Retinal pigment epithelial cell (primary cell): ENCODE measurements around the gene JAG2.

Experiments used
- DNase-seq: peaks from one replicate; pipeline ENCODE4 v3.0.0-alpha.2; 2010; ENCODE audit warnings: low read depth
- H3K4me3 ChIP-seq: 2 replicates; pipeline ENCODE4 v1.5.1; 2011; ENCODE audit warnings: mild to moderate bottlenecking, low read length, control low read depth, moderate library complexity
- TF ChIP-seq, protein P1 (sequence below): conservative IDR thresholded peaks from 2 replicates; pipeline ENCODE4 v1.5.1; 2011; ENCODE audit warnings: low read depth, low read length, control low read depth, inconsistent platforms

Gene JAG2

DNA sequence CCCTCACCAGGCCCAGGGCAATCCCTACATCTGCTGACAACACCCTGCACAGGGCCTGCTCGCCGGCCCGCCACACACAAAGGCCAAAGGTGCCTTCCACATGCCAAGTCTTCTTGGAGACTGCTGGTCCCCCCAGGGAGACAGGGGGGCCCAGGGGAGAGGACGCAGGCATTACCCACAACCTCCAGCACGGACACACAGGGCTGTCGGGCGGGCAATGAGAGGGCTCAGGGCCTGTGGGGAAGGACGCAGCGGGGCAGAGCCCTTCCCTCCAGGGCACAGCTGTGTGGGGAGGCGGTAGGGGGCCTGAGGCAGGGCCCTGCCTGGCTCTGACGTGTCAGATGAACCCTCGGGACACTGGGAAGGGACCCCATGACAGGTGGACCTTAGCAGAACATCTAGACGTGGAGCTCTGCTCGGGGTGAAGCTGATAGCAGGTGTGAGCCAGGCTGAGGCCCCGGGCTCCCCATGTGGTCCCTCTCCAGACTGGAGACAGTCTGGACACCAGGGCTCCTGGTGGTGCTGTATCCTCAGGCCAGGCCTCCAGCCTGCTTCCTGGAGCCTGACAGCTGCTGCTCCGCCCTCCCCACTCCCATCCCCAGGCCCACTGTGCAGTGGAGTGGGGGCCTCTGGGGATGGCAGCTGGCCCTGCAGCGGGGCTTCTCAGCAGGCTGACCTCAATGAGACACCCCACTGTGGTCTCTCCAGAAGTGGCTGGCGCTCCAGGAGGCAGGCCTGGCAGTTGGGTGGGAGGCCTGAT is 44.1 kb upstream of the JAG2 start:
- TF ChIP-seq, protein P1, sequence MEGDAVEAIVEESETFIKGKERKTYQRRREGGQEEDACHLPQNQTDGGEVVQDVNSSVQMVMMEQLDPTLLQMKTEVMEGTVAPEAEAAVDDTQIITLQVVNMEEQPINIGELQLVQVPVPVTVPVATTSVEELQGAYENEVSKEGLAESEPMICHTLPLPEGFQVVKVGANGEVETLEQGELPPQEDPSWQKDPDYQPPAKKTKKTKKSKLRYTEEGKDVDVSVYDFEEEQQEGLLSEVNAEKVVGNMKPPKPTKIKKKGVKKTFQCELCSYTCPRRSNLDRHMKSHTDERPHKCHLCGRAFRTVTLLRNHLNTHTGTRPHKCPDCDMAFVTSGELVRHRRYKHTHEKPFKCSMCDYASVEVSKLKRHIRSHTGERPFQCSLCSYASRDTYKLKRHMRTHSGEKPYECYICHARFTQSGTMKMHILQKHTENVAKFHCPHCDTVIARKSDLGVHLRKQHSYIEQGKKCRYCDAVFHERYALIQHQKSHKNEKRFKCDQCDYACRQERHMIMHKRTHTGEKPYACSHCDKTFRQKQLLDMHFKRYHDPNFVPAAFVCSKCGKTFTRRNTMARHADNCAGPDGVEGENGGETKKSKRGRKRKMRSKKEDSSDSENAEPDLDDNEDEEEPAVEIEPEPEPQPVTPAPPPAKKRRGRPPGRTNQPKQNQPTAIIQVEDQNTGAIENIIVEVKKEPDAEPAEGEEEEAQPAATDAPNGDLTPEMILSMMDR = no peak
- H3K4me3 ChIP-seq = no peak overlapping the region

DNA sequence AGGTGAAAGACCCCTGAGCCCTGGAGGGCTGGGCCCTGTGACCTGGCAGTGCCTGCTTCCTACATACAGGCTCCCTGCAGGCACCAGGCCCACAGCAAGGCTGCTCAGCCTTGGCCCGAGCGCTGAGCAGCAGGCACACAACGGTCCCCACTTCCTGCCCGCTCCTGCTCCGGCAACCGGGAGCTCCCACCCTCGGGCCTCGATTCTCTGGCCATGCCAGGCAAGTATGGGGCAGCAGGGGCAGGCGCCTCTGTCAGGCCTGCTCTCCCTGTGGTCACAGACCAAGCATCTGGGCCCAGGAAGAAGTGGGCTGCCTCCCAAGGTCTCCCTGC is 43.1 kb upstream of the JAG2 start:
- no peak overlapping the region for H3K4me3 ChIP-seq
- TF ChIP-seq, protein P1 = no peak
- DNase-seq = no peak

More for the DNA sequence above, 44.1 kb upstream of the JAG2 start:
- DNase-seq = no peak

DNA sequence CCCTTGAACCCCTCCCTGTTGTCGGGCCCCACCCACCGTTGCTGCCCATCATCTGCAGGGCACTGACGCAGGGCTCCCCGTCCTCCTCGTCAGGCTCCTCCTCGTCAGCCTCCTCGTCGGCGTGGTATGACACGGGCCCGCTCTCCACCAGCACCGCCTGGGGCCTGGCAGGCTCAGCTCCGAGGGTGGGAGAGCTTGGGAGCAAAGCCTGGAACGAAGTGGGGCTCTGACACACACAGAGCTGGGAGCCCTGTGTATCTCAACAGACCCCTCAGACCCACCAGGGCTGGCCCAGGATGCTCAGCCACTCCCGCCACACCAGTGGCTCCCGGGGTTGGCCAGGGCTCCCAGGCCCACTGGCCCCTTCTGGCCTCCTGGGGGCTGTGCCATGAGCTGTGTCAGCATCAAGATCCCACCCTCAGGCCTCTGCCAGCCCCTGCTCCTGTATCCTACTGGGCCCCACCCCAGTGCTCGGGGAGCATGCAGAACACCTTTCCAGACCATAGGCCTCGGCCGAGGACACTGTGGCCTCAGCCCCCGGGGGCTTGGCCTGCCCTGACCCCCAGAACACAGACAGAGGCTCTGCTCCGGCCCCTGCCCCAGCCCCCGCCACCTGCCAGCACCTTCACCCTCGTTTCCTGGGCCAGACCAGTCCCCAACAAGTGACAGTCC is 42.6 kb upstream of the JAG2 start:
- TF ChIP-seq, protein P1 = no peak
- H3K4me3 ChIP-seq = no peak overlapping the region
- DNase-seq = no peak

DNA sequence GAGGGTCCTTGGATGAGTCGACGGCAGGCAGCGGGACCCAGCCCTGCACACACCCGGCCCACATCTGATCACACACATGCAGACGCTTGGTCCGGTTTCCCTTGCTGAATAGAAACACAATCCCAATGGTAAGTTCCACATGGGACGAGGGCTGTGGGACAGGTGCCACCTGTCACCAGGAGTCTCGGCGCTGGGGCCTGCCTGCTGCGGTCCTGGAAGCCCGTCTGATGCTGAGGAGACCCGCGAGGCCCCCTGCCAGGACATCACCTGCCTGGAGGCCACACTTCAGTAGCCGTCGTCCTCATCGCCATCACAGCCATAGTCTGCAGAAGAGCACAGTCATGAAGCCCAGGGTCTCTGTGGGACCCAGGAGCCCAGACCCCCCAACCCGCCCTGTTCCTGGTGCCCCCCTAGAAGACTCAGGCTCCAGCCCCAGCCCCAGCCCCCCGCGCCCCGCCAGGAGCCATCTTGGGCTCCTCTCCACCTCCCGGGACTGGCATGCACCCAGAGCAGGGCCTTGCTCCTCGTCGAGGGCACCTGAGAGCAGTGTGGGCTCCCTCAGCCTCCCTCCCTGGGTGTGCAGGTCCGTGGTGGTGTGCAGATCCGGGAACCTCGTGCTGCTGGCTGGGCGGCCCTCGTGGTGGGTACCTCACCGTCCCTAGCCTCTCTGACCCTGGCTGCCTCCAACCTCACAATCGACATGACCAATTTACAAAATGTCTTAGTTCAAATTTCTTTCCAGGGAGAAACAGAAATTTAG is 41.9 kb upstream of the JAG2 start:
- no peak for DNase-seq
- TF ChIP-seq, protein P1 = no peak

DNA sequence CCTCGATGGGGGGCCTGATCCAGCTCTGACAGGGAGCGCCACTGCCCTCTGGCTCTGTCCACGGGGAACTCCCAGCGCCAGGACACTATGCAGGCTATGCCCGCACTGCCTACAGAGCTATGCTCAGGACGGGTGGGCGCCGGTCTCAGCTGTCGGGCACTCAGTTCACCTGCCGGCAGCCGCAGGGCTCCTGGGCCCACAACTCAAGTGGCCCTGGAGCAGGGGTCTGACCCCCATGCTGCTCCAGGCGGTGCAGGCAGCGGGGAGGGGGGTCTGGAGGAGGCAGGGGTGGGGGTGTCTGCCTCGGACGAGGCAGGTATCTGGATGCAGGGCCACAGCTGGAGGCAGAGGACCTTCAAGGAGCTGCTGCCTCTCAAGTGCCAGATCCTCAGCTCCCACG is 41.1 kb upstream of the JAG2 start:
- no peak overlapping the region for H3K4me3 ChIP-seq
- no peak for DNase-seq
- TF ChIP-seq, protein P1 = no peak

More for the DNA sequence above, 41.9 kb upstream of the JAG2 start:
- H3K4me3 ChIP-seq = no peak overlapping the region

DNA sequence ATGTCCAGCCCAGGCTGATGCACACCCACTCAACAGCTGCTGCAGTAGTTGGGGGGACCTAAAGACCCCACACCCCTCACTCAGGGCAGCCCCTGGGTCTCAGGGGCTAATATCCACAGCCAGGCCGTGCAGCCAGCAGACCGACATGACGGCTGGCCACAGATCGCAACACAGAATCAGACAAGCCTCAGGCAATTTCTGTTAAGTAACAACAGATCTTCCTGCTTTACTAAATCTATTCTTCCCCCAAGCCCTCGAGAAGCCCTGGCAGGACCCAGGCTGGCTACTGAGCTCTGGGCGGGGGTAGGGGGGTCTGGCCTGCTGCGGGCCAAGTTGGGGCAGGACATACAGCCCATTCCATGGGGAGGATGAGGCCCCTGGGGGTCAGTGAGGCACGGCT is 40.5 kb upstream of the JAG2 start:
- TF ChIP-seq, protein P1 = no peak
- no peak overlapping the region for H3K4me3 ChIP-seq
- no peak for DNase-seq
